GM21390 (cell line): Measurements from ENCODE around the gene SLC35G1.

Experiments
- ATAC-seq: cut with Tn5 transposase; IDR thresholded peaks from one replicate; pipeline ENCODE4 v1.9.1; 2021; ENCODE audit not compliant: unreplicated experiment

SLC35G1 gene, protein sequence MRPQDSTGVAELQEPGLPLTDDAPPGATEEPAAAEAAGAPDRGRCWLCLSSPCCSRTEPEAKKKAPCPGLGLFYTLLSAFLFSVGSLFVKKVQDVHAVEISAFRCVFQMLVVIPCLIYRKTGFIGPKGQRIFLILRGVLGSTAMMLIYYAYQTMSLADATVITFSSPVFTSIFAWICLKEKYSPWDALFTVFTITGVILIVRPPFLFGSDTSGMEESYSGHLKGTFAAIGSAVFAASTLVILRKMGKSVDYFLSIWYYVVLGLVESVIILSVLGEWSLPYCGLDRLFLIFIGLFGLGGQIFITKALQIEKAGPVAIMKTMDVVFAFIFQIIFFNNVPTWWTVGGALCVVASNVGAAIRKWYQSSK

DNA sequence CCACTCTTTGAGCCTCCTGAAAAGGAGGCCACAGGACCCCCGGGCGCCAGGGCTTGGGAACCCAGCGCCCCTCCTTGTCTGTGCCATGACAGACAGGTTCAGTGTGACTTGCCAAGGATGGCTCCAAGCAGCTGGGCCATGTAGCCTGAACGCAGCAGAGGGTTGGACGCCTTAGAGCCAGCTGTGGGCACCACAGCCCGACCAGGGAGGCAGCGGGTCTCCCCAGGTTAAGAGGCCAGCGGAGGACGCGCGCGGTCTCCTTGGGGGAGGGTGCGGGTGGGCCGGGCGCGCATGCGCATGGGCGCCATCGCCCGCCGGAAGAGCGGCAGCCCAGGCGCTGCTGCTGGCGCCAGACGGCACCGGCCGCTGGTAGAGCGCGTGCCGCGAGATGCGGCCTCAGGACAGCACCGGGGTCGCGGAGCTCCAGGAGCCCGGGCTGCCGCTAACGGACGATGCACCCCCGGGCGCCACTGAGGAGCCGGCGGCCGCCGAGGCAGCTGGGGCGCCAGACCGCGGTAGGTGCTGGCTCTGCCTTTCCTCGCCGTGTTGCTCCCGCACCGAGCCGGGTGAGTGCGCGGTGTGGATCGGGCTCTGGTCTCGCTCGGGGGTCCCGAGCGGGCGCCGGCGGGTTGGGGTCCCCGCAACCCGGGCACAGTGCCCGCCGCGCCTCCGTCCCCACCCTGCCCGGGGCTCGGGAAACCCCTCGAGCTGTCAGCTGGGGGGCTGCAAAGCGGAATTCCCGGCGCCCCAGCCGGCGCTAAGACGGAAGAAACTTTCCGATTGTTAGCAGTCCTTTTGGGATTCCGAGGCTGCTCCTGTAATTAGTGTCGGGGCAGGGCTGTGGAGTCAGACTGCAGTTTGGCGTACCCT, at the start of gene SLC35G1:
Gene SLC35G1 (plus strand): TSS at position 333 of the 870 bp plus-strand sequence. CDS start 56 bp downstream, at position 389.
- peak; percentile 97 for ATAC-seq

DNA sequence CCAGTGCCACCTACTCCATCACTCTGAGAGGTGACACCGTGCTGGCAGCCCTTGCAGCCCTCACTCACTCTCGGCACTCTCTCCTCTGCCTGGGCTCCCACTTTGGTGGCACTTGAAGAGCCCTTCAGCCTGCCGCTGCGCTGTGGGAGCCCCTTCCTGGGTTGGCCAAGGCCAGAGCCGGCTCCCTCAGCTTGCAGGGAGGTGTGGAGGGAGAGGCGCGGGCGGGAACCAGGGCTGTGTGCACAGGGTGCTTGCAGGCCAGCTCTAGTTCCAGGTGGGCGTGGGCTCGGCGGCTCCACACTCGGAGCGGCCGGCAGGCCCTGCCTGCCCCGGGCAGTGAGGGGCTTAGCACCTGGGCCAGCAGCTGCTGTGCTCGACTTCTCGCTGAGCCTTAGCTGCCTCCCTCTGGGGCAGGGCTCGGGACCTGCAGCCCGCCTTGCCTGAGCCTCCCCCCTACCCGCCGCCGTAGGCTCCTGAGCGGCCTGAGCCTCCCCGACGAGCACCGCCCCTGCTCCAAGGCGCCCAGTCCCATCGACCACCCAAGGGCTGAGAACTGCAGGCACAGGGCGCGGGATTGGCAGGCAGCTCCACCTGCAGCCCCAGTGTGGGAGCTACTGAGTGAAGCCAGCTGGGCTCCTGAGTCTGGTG, 48.7 kb upstream of the SLC35G1 start:
- ATAC-seq, result no peak

DNA sequence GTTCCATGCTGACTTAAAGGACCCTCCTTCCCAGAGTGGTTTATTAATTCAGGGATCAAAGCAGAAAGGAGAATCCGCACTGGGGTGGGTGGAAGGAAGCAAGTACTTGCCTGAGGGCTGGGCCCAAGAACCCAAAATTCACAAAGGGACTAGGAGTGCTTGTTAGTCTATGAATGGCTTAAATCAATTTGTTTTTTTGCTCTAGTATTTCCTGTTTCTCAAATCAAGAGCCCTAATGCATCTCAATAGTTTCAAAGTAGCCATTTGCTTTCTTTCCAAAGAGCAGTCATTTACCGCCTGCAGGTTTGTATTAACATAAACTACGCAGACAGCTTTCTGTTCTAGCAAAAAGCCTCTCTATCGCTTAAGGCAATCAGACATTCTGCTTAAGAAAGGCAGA, 44.2 kb upstream of the SLC35G1 start:
- no peak for ATAC-seq

DNA sequence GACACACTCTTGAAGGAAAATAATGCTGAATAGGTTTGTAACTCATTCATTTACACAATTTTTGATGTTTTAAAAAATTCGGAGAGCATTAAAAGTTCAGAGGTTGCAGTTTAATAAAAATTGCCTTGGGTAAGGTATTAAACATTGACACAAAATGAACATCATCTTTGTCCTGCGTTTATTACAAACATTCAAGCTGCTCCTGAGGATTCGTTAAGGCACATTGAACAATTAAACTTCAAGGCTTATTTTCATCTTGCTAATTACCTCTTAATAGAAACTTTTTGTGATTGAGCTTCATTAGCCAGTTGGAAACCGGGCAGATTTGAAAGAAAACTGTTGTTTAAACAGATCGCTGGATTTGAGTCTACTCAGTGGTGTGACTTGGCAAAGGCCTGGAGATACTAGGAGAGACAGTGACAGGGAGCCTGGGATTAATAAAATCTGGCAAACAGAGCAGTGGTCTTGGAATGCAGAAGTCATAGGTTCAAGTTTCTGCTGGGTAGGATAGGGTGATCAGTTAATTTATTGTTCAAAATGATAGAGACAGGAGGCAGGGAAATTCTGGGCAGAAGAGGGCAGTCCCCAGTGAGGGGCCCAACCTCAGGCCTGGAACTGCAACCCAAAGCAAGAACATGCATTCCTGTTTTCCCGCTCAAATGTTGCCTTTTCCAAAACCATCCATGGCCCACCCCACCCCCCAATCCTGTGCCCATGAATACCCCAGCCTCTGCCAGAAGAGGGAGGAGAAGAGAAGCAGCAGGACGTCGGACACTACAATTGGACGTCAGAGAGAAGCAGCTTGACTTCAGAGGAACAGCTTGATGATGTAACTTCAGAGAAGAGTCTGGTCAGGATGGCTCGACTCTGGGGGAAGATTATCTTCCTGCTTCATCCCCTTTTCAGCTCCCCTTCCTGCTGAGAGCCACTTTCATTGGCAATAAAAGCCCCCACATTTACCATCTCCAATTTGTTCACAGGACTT, 43.5 kb upstream of the SLC35G1 start:
- no peak for ATAC-seq

DNA sequence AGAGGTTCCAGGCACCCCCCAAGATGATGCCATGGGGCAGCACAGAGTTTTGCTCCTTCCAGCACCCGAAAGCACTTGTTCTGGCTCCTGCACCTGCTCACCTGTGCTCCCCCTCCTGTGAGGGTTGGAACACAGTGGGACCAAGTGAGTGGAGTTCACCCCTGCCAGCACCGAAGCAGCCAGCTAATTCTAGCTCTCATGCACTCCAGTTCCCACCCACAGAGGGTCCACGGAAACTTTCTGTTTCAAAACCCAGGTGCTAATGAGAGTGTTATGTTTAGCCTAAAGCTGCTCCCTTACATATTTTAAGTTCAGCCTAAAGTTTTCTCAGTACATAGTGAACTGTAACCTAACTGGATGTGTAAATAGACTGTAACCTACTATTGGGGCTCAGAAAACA, 42.6 kb upstream of the SLC35G1 start:
- ATAC-seq, result peak; percentile 55

DNA sequence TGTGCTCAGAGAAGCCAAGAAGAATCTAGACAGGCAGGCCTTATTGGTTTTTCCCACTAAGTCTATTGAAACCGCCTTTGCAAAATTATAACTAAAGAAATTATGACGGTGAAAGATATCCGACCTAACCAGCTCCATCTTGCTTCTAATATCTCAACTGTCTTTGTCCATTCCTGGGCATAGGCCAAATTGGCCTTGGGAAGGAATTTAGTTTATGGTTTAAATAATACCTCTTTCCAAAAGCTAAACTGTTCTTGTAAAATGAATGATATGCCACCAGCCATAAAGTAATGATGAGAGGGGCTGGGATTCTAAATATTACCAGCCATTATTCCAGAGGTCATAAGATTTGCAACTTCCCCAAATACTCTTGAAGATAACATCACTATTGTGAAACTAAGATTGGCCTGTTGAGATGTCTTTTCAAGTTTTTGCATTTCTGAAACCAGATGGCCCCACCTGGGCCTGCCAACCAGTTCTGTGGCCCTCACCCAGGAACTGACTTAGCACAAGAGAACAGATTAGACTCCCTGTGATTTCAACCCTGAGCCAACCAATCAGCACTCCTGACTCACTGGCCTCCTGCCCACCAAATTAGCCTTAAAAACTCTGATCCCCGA, 41.2 kb upstream of the SLC35G1 start:
- no peak for ATAC-seq

DNA sequence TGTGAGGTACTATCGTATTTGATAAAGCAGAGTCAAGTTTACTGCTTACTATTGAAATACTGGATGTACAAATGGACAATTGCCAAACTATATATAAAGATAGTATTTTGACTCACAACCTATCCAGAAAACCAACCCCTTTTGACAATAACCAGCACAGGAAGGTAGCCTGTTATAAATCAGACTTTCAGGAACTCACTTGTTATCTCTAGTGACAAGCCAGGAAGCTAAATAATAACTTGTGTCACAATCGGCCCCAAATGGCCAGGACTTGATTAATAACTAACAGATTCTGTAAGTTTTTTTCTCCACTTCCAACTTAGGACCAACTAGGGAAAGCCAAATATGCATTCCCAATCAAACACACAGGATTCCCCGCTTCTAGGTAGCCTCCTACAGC, 38.8 kb upstream of the SLC35G1 start:
- no peak for ATAC-seq

DNA sequence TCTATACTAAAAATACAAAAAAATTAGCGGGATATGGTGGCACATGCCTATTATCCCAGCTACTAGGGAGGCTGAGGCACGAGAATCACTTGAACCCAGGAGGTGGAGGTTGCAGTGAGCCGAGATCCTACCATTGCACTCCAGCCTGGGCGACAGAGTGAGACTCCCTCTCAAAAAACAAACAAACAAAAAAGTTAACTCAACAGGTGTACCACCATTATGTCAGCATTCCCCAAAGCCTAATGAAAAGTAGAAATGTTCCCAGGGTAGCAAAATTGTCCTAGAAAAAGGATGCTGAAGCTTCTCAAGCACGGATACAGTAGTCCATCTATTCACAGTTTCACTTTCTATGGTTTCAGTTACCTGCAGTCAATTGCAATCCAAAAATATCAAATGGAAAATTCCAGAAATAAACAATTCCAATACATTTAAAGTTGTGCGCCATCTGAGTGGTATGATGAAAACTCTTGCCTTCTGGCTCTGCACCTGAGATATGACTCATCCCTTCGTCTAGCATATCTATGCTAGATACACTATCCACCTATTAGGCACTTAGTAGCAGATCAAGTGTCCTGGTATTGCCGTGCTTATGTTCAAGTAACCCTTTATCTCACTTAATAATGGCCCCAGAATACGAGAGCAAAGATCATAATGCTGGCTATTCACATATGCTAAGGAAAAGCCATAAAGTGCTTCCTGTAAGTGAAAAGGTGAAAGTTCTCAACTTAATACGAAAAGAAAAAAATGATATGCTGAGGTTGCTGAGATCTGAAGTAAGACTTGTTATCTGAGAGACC, 37.2 kb upstream of the SLC35G1 start:
- ATAC-seq, result no peak

DNA sequence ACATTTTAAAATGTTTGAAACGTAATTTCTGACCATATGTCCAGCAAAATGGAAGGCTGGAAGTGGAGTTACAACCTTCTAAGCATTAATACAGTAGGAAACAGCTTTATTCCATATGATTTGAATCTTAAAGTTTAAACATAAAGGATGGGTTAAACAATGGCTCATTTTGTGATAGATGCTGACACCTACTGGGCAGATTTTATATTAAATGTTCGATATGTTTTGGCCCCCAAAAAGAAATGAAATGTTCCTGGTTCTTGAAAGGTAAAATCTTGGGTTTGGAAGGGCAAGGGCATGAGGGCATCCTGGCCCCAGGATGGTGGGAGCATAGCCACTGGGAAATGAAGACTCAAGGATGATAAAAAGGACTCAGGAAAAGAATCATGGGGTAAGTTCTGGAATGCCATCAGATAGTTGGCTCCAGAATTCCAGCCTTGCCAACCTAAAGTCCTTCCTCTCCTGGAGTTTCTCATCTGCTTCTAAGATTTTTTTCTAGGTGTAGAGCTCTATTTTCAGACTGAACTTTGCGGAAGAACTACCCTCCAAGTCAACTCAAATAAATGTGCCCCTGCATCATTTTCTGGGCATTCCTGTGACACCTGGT, 34.6 kb upstream of the SLC35G1 start:
- ATAC-seq, result no peak

DNA sequence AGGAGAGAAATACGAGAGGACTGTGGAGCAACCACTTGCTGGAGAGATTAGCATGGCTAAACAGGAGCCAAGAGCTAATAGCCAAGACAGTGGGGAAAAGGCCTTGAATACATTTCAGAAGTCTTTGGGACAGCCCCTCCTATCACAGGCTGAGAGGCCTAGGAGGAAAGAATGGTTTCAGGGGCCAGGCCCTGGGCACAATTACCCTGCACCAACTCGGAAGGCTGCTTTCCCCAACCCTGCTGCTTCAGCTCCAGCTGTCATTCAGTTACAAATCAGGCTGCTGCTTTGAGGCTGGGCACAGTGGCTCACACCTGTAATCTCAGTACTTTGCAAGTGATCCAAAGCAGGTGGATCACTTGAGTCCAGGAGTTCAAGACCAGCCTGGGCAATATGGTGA, 32.0 kb upstream of the SLC35G1 start:
- ATAC-seq, result no peak

DNA sequence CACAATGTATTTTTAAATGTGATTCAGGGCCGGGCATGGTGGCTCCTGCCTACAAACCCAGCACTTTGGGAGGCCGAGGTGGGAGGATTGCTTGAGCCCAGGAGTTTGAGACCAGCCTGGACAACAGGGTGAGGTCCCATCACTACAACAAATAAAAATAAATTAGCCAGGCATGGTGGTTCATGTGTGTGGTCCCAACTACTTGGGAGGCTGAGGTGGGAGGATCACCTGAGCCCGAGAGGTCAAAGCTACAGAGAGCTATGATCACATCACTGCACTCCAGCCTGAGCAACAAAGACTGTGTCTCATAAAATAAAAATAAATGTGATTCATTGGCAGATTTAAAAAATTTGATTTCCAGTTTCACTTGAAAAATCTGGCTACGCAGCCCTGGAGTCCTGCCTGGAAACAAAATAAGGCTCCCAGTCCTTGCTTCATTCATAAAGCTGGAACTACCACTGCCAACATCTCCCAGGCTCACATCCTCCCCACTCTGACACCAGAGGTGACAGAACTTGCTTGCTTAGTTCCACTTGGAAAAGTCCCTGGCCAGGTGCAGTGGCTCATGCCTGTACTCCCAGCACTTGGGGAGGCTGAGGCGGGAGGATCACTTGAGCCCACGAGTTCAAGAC, 27.9 kb upstream of the SLC35G1 start:
- no peak for ATAC-seq

DNA sequence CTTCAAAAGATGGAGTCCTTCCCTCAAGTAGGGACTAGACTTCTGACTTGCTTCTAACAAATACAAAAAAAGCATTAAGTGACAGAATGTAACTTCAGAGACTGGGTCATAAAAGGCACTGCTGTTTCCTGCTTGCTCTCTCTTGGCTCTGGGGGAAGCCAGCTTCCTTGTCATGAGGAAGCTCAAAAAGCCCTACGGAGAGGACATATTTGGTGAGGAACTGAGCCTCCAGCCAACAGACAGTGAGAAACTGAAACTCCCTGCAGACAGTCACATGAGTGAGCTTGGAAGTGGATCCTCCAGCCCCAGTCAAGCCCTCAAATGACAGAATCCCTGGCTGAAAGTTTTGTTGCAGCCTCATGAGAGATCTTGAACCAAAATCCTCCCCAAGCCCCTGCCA, 26.3 kb upstream of the SLC35G1 start:
- ATAC-seq, result no peak

DNA sequence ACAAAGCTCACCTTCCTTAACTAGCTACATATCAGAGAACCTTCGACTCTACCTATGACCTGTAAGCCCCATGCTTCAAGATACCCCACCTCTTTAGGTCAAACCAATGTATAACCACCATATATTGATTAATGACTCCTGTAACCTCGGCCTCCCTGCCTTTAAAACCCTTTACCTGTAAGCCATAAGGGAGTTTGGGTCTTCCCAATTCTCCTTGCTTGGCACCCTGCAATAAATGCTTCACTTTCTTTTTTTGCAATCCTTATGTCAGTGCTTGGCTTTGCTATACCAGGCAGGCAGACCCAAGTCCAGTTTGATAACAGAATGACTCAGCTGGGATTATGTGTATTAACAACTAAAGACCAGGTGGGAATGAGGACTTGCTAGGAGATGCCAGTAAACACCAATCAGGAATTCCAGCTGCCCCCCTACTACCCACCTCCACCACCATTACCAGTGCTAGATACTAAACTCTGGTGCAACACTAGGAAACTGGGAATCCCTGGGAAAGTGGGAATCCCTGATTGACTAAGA, 22.0 kb upstream of the SLC35G1 start:
- no peak for ATAC-seq

DNA sequence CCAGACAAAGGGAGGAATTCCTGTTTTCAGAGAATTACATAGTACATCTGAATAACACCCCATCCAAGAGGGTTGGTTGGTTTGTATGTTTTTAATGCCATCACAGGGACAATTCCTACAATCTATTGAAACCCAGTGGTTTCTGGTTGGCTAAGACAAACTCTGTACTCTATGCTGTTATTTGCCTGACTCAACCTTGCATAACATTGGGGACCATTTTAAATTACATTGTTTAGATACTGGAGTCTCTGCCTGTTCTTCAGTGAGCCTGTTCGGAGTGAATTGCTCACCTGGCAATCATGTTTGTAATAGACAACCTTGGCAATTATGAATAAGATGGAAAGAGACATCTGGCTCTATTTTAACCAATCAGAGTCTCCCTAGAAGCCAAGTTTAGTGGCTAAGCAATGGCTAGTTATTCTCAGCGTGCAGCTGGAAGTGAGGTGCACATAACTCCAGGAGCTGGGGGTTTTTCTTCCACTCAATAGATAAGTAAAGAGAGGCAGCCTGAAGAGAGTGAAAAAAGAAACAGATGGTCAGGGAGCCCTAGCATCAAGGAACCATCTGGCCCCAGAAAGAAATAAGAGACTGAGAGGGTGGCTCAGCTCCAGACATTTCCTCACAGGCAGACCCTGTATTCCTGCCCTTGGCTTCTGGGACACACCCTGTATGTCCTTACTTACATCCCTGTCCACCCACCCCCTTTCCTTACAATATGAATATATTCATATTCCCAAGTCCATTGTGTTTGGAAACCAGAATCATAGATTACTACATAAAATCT, 21.2 kb upstream of the SLC35G1 start:
- ATAC-seq, result no peak

DNA sequence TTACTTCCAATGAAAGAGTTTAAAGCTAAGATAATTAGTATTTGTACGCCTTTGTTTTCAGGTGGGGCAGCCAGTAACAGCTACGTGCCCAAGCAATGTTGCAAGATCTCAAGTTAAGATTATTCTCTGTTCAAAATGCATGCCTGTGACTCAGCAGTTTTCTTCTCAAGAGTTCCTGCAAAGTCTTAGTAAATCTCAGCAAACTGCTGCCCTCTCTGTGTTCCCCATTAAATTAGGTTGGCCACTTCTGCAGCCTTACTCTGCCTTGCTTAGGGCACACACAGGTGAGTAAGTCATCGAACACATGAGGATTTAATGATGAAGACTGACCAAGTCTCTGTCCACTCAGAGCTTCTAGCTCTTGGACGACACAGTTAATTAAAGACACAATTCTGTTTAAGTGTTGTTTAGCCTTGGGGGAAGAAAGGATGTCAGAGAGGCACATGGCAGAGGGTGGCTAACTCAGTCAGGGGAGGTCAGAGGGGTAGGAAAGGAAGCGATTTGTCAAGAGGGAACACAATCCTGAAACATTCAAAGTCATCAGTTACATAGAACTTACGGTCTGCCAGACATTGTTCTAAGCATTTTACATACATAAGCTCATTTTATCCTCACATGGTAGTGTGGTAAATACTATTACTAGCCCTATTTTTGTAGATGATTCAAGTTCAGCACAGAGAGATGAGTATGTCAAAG, 20.2 kb upstream of the SLC35G1 start:
- ATAC-seq, result no peak

DNA sequence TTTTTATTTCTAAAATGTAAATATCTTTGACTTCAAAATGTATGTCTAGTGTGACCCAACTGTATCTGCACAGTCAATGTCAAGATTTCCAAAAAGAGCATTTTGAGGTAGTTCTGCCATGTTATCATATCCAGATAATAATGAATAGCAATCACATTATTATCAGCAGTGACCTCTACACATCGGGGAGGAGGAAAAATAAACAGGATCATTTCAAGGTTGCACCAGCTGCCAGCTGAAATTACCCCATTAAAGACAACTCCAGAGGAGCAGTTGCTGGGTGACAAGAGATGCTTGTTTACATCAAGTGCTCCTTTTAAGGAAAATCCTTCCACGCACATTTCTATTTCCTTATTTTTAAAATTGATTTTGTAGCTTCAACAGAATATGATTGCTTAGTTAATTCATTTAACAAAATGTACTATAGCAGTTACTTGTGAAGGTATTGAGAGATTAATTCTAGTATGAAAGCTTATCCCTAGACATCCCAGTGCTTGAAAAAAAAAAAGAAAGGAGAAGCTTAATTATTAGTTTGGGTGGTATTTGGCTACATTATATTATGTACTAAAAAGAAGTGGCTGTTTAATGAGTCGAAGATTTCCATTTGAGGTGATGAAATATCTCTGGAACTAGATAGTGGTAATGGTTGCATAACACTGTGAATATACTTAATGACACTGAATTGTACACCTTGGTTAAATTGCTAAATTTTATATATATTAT, 19.3 kb upstream of the SLC35G1 start:
- no peak for ATAC-seq
